GM12801 (cell line): ENCODE data around the gene GALNS.

Experiments used
- TF ChIP-seq, protein P1 (sequence below): IDR thresholded peaks from one replicate; pipeline ENCODE4 v1.5.1; 2011; ENCODE audit warnings: control low read depth; ENCODE audit not compliant: insufficient read length; ENCODE audit errors: extremely low read depth

The GALNS gene

DNA sequence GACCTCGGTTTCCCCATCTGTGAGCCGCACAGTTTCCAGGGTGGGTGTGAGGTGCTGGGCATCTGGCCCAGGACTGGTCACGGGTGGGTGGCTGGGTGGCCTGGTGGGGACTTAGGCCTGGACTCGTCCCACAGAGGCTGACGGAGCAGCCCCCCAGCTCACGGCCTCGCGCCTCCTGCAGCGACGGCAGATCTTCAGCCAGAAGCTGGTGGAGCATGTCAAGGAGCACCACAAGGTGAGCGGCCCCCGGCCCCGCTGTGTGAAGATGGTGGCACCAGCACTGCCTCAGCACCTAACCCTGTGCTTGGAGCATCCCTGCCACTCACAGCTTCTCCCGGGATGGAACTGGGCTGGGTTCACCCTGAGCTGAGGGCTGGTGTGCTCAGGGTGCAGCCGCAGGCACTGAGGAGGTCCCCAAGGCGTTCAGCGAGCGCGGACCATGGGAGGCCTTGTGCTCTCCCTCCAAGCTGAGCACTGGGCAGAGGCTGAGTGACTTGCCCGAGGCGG, 50.8 kb downstream of the GALNS start:
- TF ChIP-seq, protein P1, sequence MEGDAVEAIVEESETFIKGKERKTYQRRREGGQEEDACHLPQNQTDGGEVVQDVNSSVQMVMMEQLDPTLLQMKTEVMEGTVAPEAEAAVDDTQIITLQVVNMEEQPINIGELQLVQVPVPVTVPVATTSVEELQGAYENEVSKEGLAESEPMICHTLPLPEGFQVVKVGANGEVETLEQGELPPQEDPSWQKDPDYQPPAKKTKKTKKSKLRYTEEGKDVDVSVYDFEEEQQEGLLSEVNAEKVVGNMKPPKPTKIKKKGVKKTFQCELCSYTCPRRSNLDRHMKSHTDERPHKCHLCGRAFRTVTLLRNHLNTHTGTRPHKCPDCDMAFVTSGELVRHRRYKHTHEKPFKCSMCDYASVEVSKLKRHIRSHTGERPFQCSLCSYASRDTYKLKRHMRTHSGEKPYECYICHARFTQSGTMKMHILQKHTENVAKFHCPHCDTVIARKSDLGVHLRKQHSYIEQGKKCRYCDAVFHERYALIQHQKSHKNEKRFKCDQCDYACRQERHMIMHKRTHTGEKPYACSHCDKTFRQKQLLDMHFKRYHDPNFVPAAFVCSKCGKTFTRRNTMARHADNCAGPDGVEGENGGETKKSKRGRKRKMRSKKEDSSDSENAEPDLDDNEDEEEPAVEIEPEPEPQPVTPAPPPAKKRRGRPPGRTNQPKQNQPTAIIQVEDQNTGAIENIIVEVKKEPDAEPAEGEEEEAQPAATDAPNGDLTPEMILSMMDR, result no peak

DNA sequence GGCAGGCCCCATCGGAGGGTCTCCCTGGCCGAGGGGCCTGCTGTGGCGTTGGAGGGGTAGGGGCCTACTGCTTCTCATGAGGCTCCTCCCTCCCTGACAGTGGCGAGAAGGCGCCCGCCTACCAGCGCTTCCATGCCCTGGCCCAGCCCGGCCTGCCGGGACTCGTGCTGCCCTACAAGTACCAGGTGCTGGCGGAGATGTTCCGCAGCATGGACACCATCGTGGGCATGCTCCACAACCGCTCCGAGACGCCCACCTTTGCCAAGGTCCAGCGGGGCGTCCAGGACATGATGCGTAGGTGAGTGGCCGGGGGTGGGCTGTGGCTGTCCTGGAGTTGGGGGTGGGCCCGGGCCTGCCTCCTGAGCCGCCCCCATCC, 51.4 kb downstream of the GALNS start:
- TF ChIP-seq, protein P1, result no peak

DNA sequence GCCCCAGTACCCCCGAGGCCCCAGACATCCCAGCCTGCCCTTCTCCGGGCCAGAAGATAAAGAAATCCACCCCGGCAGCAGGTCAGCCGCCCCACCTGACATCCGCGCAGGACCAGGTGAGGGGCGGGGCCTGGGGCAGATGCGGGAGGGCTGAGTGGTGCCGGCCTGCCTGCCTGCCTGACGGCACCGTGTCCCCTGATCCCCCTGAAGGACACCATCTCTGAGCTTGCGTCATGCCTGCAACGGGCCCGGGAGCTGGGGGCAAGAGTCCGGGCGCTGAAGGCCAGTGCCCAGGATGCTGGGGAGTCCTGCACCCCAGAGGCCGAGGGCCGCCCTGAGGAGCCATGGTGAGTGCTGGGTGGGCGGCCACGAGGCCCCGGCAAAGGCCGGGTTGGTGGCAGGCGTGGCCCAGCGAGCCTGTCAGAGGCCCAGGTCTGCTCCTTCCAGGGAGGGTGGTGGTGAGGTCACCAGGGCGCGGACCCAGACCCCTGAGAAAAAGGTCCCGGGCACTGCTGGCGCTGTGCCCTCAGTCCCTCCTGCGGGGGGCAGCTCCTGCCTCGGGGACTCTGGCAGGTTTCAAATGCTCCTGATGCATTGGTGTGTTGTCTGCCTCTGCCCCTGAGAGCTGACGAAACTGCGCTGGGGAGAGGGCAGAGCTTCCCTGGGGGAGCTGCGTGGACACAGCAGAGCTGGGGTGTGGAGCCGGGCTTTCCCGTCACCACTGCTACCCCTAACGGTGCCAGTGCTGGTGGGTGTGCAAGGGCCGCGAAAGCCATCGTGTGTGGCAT, 52.0 kb downstream of the GALNS start:
- TF ChIP-seq, protein P1, result no peak

DNA sequence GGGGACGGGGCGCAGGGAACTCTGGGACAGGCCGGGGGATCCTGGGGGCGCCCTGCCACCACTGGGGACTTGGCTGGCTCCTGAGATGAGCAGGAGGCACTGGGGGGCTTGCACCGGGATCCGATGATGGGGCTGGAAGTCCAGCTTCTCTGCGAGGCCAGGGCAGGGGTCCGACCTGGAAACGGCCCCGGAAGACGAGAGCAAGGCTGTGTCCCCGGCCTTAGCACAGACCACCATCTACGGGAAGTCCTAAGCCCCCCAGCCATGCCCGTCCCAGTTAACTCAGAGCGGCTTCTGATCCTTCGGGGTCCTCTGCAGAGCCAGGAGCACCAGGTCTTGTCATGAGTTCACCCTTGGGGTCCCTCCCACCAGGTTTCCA, 52.6 kb downstream of the GALNS start:
- TF ChIP-seq, protein P1, result no peak

DNA sequence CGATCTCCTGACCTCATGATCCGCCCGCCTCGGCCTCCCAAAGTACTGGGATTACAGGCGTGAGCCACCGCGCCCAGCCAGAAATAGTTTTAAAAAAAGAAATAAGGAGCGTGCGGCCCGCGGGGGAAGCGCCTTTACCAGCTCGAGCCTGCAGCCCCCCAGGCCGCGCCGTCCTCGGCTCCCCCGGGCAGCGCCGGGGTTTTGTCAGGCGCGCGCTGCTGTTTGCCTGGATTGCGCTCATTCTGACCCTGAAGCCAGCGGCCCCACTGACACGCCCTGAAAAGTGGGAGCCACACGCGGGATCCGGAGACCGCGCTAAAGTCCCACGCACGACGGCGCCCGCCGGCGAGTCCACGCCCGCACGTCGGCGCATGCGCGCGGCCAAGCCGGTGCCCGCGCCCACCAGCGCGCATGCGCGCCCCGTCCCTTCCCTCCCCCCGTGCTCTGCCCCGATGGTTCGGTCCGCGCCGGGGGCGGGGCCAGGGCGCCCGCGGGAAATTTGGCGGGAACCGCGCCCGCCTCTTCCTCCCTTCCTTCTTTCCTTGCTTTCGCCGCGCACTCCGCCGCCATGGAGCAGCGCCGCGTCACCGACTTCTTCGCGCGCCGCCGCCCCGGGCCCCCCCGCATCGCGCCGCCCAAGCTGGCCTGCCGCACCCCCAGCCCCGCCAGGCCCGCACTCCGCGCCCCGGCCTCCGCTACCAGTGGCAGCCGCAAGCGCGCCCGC, 53.3 kb downstream of the GALNS start, which contains the start of gene CDT1:
Gene CDT1 (plus strand): TSS at position 526 of the 724 bp plus-strand sequence. CDS start 43 bp downstream, at position 569.
- TF ChIP-seq, protein P1, result no peak

DNA sequence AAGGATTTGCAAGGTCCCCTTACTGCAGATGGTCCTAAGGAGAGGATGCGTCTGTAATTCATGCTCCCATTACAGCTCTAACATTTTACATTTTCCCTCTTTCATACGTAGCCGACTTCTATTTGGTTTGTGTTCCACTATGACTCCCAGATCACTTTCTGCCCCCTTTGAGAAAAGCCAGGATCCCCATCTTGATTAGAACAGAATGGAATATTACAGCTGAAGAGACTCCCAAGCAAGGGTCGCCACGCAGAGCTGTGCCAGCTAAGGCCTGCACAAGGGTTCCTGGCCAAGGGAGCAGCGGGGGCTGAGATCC, 56.5 kb downstream of the GALNS start:
- TF ChIP-seq, protein P1, result no peak

DNA sequence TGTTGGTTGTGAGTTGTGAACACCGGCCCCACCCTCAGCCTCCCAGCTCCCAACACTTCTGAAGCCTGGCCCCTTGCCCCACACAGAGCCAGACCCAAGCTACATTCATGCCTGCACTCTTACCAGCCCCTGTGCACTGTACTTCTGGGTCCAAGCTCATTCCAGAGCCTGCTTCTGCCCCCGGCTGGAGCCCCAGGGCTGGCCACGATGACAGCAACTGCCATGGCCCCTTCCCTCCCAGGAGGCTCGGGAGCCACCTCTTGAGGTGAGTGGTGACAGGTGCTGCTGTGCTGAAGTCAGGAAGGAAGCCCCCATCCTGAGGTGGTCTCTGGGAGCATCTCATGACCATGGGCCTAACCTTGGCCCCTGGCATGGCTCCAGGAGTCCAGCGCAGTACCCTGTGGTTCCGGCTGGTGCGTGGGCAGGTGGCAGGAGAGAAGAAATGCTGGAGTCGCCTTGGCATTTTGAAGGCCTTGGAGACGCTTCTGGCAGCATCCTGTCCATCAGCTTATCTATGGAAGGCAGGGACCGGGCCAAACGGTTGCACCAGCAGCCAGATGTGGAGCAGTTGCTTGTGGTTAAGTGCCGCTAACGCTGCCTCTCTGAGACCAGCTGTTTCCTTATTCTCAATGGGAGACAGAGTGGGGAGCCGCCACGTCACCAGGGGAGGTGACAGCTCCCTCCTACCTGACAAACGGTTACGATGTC, 57.0 kb downstream of the GALNS start:
- TF ChIP-seq, protein P1, result no peak
